HepG2 (cell line): ENCODE data around the gene PPM1M. TPM values are rescaled to one million over a fixed set of nuclear protein-coding genes. Genes with fewer than 3 reads are reported as not detected.

Experiments used
- AGO2 ChIP-seq: fragments of 200-400 bp; formaldehyde crosslinking; optimal IDR thresholded peaks from 2 replicates; pipeline ENCODE3; 2017; ENCODE audit warnings: mild to moderate bottlenecking, low read depth, low read length, moderate library complexity
- MATR3 ChIP-seq: sonication (generic); formaldehyde crosslinking; IDR thresholded peaks from 2 replicates; pipeline ENCODE4 v1.4.0; 2020; ENCODE audit warnings: missing genetic modification reagents
- MLLT10 ChIP-seq: sonication (generic); formaldehyde crosslinking; IDR thresholded peaks from 2 replicates; pipeline ENCODE4 v1.4.0; 2020; ENCODE audit warnings: missing genetic modification reagents
- ZNF274 ChIP-seq: sonication (generic); formaldehyde crosslinking; IDR thresholded peaks from 2 replicates; pipeline ENCODE4 v1.5.1; 2020; ENCODE audit warnings: mild to moderate bottlenecking, missing genetic modification reagents
- ZNF317 ChIP-seq: sonication (generic); formaldehyde crosslinking; IDR thresholded peaks from 2 replicates; pipeline ENCODE4 v1.5.0; 2020; ENCODE audit warnings: mild to moderate bottlenecking, missing genetic modification reagents
- ZNF383 ChIP-seq: sonication (generic); formaldehyde crosslinking; IDR thresholded peaks from 2 replicates; pipeline ENCODE4 v1.4.0; 2020; ENCODE audit warnings: missing genetic modification reagents, mild to moderate bottlenecking, borderline replicate concordance
- ZNF432 ChIP-seq: sonication (generic); formaldehyde crosslinking; IDR thresholded peaks from 2 replicates; pipeline ENCODE4 v1.5.0; 2020; ENCODE audit warnings: missing genetic modification reagents, mild to moderate bottlenecking, borderline replicate concordance
- ZNF460 ChIP-seq: sonication (generic); formaldehyde crosslinking; IDR thresholded peaks from 2 replicates; pipeline ENCODE4 v1.5.1; 2020; ENCODE audit warnings: missing genetic modification reagents, mild to moderate bottlenecking, borderline replicate concordance
- ZNF589 ChIP-seq: sonication (generic); formaldehyde crosslinking; conservative IDR thresholded peaks from 2 replicates; pipeline ENCODE4 v1.8.0; 2022; ENCODE audit warnings: mild to moderate bottlenecking, moderate library complexity, missing genetic modification reagents
- ZNF652 ChIP-seq: IDR thresholded peaks from 2 replicates; pipeline ENCODE4 v1.6.1; 2016; ENCODE audit warnings: low read depth, borderline replicate concordance
- polyA plus RNA-seq, 8 experiments: library from polyadenylated mRNA; depleted of rRNA in 3 of 8; stranded (reverse) in 7 of 8; unstranded in 1 of 8; fragments of >200 nt; fragmentation: Illumina TruSeq in 4 of 8; extraction: Trizol in 4 of 8; gene quantifications; 2 replicates each; pipeline versions ENCODE4 v1.2.1 to v1.2.3, GENCODE V29; 2011 to 2016; ENCODE audit warnings: low read depth in 4 of 8, missing spikeins in 1 of 8, mixed read lengths in 1 of 8; ENCODE audit not compliant: insufficient read depth in 1 of 8
- total RNA-seq, 5 experiments: library from RNA; depleted of rRNA; stranded (reverse); fragments of >200 nt; fragmentation: Illumina TruSeq; extraction: Trizol; gene quantifications; 2 replicates each; pipeline ENCODE4 v1.2.3, GENCODE V29; 2016; ENCODE audit warnings: low read depth in 1 of 5
- TF ChIP-seq, protein P1 (sequence below): sonication (generic); formaldehyde crosslinking; IDR thresholded peaks from 2 replicates; pipeline ENCODE4 v1.9.0; 2021; ENCODE audit warnings: mild to moderate bottlenecking, missing genetic modification reagents
- TF ChIP-seq, protein P2 (sequence below): IDR thresholded peaks from 2 replicates; pipeline ENCODE4 v1.6.1; 2016; ENCODE audit warnings: low read depth, borderline replicate concordance
- TF ChIP-seq, protein P3 (sequence below): sonication (generic); formaldehyde crosslinking; IDR thresholded peaks from 2 replicates; pipeline ENCODE4 v1.5.0; 2020; ENCODE audit warnings: mild to moderate bottlenecking, missing genetic modification reagents, moderate library complexity
- TF ChIP-seq, protein P4 (sequence below): sonication (generic); formaldehyde crosslinking; conservative IDR thresholded peaks from 2 replicates; pipeline ENCODE4 v1.8.0; 2022; ENCODE audit warnings: mild to moderate bottlenecking, moderate library complexity, missing genetic modification reagents
- TF ChIP-seq, protein P5 (sequence below), 2 experiments: sonication (generic) in 1 of 2; formaldehyde crosslinking in 1 of 2; IDR thresholded peaks; 2 replicates each; pipeline versions ENCODE4 v1.4.0 to v1.6.1; 2018 to 2020; ENCODE audit warnings: missing genetic modification reagents in 2 of 2, borderline replicate concordance in 1 of 2, low read depth in 1 of 2, mild to moderate bottlenecking in 1 of 2, missing biosample characterization in 1 of 2

PPM1M gene
- total and polyA plus RNA-seq, 2 of the 13 experiments (the other 11 are each of a cell fraction or from before 2014, with no cell fraction given) = 2.5 to 5.9 TPM

DNA sequence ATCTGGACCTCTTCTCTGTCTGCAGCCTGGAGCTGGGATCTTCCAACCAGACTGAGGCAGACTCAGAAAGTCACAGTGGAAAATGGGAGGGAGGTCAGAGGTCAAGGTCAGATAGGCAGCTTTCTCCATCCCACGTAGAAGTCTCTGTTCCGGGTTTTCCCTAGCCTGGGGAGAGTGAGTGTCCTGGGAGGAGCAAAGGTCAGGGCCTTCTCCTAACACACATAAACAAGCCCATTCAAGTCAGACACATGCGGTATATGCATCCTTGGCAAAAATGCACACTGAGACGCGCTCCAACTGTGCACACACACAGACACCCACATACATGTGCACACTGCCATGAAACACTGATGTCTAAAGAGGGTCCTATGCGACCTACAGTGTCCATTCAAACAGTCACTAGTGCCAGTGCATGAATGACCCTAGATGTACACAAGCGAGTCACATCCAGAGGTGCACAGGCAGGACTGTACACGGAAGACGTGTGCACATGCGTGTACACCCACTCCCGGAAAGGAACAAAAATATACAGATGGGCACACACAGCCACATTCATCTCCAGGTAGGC is 7.3 kb upstream of the PPM1M start (continued):
- TF ChIP-seq, protein P1, sequence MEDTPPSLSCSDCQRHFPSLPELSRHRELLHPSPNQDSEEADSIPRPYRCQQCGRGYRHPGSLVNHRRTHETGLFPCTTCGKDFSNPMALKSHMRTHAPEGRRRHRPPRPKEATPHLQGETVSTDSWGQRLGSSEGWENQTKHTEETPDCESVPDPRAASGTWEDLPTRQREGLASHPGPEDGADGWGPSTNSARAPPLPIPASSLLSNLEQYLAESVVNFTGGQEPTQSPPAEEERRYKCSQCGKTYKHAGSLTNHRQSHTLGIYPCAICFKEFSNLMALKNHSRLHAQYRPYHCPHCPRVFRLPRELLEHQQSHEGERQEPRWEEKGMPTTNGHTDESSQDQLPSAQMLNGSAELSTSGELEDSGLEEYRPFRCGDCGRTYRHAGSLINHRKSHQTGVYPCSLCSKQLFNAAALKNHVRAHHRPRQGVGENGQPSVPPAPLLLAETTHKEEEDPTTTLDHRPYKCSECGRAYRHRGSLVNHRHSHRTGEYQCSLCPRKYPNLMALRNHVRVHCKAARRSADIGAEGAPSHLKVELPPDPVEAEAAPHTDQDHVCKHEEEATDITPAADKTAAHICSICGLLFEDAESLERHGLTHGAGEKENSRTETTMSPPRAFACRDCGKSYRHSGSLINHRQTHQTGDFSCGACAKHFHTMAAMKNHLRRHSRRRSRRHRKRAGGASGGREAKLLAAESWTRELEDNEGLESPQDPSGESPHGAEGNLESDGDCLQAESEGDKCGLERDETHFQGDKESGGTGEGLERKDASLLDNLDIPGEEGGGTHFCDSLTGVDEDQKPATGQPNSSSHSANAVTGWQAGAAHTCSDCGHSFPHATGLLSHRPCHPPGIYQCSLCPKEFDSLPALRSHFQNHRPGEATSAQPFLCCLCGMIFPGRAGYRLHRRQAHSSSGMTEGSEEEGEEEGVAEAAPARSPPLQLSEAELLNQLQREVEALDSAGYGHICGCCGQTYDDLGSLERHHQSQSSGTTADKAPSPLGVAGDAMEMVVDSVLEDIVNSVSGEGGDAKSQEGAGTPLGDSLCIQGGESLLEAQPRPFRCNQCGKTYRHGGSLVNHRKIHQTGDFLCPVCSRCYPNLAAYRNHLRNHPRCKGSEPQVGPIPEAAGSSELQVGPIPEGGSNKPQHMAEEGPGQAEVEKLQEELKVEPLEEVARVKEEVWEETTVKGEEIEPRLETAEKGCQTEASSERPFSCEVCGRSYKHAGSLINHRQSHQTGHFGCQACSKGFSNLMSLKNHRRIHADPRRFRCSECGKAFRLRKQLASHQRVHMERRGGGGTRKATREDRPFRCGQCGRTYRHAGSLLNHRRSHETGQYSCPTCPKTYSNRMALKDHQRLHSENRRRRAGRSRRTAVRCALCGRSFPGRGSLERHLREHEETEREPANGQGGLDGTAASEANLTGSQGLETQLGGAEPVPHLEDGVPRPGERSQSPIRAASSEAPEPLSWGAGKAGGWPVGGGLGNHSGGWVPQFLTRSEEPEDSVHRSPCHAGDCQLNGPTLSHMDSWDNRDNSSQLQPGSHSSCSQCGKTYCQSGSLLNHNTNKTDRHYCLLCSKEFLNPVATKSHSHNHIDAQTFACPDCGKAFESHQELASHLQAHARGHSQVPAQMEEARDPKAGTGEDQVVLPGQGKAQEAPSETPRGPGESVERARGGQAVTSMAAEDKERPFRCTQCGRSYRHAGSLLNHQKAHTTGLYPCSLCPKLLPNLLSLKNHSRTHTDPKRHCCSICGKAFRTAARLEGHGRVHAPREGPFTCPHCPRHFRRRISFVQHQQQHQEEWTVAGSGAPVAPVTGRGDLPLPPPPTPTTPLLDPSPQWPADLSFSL (CRISPR knock-in tag) = no peak
- TF ChIP-seq ZNF589 (CRISPR knock-in tag) = peak; percentile 89
- peak; percentile 48; the same call in 1 of the 2 replicates for TF ChIP-seq ZNF652 (CRISPR knock-in tag)
- TF ChIP-seq, protein P2, sequence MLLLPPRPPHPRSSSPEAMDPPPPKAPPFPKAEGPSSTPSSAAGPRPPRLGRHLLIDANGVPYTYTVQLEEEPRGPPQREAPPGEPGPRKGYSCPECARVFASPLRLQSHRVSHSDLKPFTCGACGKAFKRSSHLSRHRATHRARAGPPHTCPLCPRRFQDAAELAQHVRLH = no peak
- peak; percentile 33; the same call in 1 of the 2 replicates for TF ChIP-seq ZNF460 (CRISPR knock-in tag)
- no peak for TF ChIP-seq ZNF317 (CRISPR knock-in tag)
- TF ChIP-seq, protein P3, sequence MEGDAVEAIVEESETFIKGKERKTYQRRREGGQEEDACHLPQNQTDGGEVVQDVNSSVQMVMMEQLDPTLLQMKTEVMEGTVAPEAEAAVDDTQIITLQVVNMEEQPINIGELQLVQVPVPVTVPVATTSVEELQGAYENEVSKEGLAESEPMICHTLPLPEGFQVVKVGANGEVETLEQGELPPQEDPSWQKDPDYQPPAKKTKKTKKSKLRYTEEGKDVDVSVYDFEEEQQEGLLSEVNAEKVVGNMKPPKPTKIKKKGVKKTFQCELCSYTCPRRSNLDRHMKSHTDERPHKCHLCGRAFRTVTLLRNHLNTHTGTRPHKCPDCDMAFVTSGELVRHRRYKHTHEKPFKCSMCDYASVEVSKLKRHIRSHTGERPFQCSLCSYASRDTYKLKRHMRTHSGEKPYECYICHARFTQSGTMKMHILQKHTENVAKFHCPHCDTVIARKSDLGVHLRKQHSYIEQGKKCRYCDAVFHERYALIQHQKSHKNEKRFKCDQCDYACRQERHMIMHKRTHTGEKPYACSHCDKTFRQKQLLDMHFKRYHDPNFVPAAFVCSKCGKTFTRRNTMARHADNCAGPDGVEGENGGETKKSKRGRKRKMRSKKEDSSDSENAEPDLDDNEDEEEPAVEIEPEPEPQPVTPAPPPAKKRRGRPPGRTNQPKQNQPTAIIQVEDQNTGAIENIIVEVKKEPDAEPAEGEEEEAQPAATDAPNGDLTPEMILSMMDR (CRISPR knock-in tag) = no peak
- TF ChIP-seq, protein P4, sequence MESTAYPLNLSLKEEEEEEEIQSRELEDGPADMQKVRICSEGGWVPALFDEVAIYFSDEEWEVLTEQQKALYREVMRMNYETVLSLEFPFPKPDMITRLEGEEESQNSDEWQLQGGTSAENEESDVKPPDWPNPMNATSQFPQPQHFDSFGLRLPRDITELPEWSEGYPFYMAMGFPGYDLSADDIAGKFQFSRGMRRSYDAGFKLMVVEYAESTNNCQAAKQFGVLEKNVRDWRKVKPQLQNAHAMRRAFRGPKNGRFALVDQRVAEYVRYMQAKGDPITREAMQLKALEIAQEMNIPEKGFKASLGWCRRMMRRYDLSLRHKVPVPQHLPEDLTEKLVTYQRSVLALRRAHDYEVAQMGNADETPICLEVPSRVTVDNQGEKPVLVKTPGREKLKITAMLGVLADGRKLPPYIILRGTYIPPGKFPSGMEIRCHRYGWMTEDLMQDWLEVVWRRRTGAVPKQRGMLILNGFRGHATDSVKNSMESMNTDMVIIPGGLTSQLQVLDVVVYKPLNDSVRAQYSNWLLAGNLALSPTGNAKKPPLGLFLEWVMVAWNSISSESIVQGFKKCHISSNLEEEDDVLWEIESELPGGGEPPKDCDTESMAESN (CRISPR knock-in tag) = peak; percentile 44; the same call in 1 of the 2 replicates
- no peak for TF ChIP-seq ZNF383 (CRISPR knock-in tag)
- no peak for TF ChIP-seq AGO2
- no peak for TF ChIP-seq ZNF432
- no peak for TF ChIP-seq MLLT10
- TF ChIP-seq, protein P5, sequence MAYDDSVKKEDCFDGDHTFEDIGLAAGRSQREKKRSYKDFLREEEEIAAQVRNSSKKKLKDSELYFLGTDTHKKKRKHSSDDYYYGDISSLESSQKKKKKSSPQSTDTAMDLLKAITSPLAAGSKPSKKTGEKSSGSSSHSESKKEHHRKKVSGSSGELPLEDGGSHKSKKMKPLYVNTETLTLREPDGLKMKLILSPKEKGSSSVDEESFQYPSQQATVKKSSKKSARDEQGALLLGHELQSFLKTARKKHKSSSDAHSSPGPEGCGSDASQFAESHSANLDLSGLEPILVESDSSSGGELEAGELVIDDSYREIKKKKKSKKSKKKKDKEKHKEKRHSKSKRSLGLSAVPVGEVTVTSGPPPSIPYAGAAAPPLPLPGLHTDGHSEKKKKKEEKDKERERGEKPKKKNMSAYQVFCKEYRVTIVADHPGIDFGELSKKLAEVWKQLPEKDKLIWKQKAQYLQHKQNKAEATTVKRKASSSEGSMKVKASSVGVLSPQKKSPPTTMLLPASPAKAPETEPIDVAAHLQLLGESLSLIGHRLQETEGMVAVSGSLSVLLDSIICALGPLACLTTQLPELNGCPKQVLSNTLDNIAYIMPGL (CRISPR knock-in tag; IDR thresholded peaks at IDR 0.05; ENCODE audit: borderline replicate concordance in 1 of 2, low read depth in 1 of 2) = 0 out of 4 replicates have a peak, but pooled peaks have one; percentile 25 to 32
- TF ChIP-seq MATR3 (CRISPR knock-in tag) = no peak
- TF ChIP-seq ZNF274 (CRISPR knock-in tag) = no peak
